ENCODE measurements around the gene PDE8A. TPM values are rescaled to one million over a fixed set of nuclear protein-coding genes. Genes with fewer than 3 reads are reported as not detected.

Gene PDE8A
- total and polyA plus RNA-seq, 3 donors from 2014 or later, result 27.8 to 67.8 (median 67.3) TPM

GRCh38 chr15:85104584-85104983 is 122.9 kb downstream of the PDE8A start:
- no peak for DNase-seq
- Histone ChIP-seq H3K27me3 (no peaks in the 10 kb centered on the region), H3K36me3 (ENCODE audit: low read depth, missing control alignments) (no peaks in the 10 kb centered on the region), H3K9me3 (no peaks in the 10 kb centered on the region), H3K4me3 (no peak overlapping the region), H3K4me1 (no peaks in the 10 kb centered on the region), H3K27ac (no peak overlapping the region)
- intact Hi-C loops (cut with DNase I; ENCODE audit: low total_unique reads), result no loop called here
- 73 to 78% methylated on average over 2 of the region's 2 CpGs for WGBS, 2 donors
- TF ChIP-seq POLR2A (IDR thresholded peaks at IDR 0.05) (no peak), CTCF (IDR thresholded peaks at IDR 0.05) (no peak)

GRCh38 chr15:85108136-85108535 is 126.5 kb downstream of the PDE8A start:
- DNase-seq, result no peak
- TF ChIP-seq POLR2A (IDR thresholded peaks at IDR 0.05) (no peak), CTCF (IDR thresholded peaks at IDR 0.05) (no peak)
- H3K4me3 ChIP-seq, result no peak overlapping the region
- H3K27me3 ChIP-seq, result no peaks in the 10 kb centered on the region
- intact Hi-C loops (cut with DNase I; ENCODE audit: low total_unique reads), result no loop called here
- 90 to 93% methylated on average over 4 of the region's 4 CpGs for WGBS, 2 donors
- no peaks in the 10 kb centered on the region for H3K4me1 ChIP-seq
- H3K36me3 ChIP-seq (ENCODE audit: low read depth, missing control alignments), result no peaks in the 10 kb centered on the region
- no peak overlapping the region for H3K27ac ChIP-seq
- no peaks in the 10 kb centered on the region for H3K9me3 ChIP-seq

- no peaks in the 10 kb centered on the region for H3K27me3 ChIP-seq
- no peak overlapping the region for H3K27ac ChIP-seq
- no peaks in the 10 kb centered on the region for H3K9me3 ChIP-seq
- 85 to 95% methylated on average over 2 of the region's 2 CpGs for WGBS, 2 donors
- no peaks in the 10 kb centered on the region for H3K36me3 ChIP-seq (ENCODE audit: low read depth, missing control alignments)
- H3K4me3 ChIP-seq, result no peak overlapping the region
- intact Hi-C loops (cut with DNase I; ENCODE audit: low total_unique reads), result no loop called here
- H3K4me1 ChIP-seq, result no peaks in the 10 kb centered on the region
- no peak for DNase-seq
- no peak for TF ChIP-seq CTCF (IDR thresholded peaks at IDR 0.05)
- TF ChIP-seq POLR2A (IDR thresholded peaks at IDR 0.05), result no peak
Measured at GRCh38 chr15:85109333-85109732, 127.7 kb downstream of the PDE8A start.

- H3K27me3 ChIP-seq, result no peaks in the 10 kb centered on the region
- no peaks in the 10 kb centered on the region for H3K4me1 ChIP-seq
- TF ChIP-seq CTCF (IDR thresholded peaks at IDR 0.05) (no peak), POLR2A (IDR thresholded peaks at IDR 0.05) (no peak)
- no peak overlapping the region for H3K27ac ChIP-seq
- 68 to 83% methylated on average over 3 of the region's 3 CpGs for WGBS, 2 donors
- no peaks in the 10 kb centered on the region for H3K36me3 ChIP-seq (ENCODE audit: low read depth, missing control alignments)
- no peaks in the 10 kb centered on the region for H3K9me3 ChIP-seq
- no peak for DNase-seq
- intact Hi-C loops (cut with DNase I; ENCODE audit: low total_unique reads), result no loop called here
- no peak overlapping the region for H3K4me3 ChIP-seq
Measured at GRCh38 chr15:85112997-85113396, 131.3 kb downstream of the PDE8A start.

GRCh38 chr15:85114886-85115285 is 133.2 kb downstream of the PDE8A start:
- H3K27ac ChIP-seq, result no peak overlapping the region
- intact Hi-C loops (cut with DNase I; ENCODE audit: low total_unique reads), result no loop called here
- WGBS, 2 donors, result 87 to 94% methylated on average over 4 of the region's 4 CpGs
- H3K27me3 ChIP-seq, result no peaks in the 10 kb centered on the region
- H3K36me3 ChIP-seq (ENCODE audit: low read depth, missing control alignments), result no peaks in the 10 kb centered on the region
- TF ChIP-seq CTCF (IDR thresholded peaks at IDR 0.05) (no peak), POLR2A (IDR thresholded peaks at IDR 0.05) (no peak)
- no peaks in the 10 kb centered on the region for H3K4me1 ChIP-seq
- no peak for DNase-seq
- no peak overlapping the region for H3K4me3 ChIP-seq
- no peaks in the 10 kb centered on the region for H3K9me3 ChIP-seq
